NCI-H2171 treated with DMSO at 0.1 percent for 48 hours (cell line): ENCODE data around the gene JMJD1C.

Source experiments
- DNase-seq: peaks from one replicate; lab custom pipeline; 2025; lab: John Stamatoyannopoulos, UW

JMJD1C gene

GRCh38 chr10:63436225-63436624, 29.6 kb downstream of the JMJD1C start:
- no peak for DNase-seq

GRCh38 chr10:63434866-63435854, 30.6 kb downstream of the JMJD1C start:
- DNase-seq, result no peak

- no peak for DNase-seq
These were observed 33.6 kb downstream of the JMJD1C start for GRCh38 chr10:63431962-63432797.

DNA sequence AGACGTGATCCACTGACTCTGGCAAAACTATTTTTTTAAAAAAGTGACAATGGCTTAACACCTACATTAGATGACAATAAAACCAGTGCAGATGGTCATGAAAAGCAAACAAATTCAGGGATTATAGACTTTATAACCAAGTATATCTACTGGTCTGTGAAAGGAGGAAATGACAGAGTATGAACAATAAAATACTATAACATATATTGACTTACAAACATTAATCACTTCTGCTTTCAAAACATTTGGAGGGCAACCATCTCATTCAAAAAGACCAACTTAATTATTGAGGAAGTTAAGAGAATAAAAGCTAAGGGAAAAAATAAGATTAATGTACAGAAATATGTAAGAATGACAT, 34.8 kb downstream of the JMJD1C start:
- no peak for DNase-seq

DNA sequence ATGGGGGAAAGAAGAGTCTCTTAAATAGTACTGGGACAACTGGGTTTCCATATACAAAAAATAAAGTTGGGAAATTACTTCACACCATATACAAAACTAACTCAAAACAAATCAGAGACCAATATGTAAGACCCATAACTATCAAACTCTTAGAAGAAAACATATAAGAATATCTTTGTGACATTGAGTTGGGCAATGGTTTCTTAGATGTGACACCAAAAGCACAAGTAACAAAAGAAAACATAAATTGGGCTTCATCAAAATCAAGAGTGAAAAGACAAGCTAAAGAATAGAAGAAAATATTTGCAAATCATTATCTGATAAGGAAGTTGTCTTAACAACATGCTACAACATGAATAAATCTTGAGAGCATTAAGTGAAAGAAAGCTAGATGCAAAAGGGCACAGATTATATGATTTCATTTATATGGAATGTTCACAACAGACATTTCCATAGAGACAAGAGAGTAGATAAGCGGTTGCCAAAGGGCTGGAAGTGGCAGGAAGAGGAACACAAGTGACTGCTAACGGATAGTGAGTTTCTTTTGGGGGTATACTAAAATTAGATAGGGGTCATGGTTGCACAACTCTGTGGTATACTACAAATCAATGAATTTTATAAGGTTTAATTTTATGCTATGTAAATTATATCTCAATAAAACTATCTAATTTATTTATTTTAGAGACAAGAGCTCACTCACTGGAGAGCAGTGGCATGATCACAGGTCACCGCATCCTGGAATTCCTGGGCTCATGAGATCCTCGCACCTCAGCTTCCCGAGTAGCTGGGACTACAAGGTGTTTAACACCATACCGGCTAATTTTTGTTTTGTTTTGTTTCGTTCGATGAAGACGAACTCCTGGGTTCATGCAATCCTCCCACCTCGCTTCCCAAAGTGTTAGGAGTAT, 35.4 kb downstream of the JMJD1C start:
- no peak for DNase-seq

- no peak for DNase-seq
These were observed 36.5 kb downstream of the JMJD1C start for GRCh38 chr10:63429281-63429680.

- DNase-seq, result no peak
These were observed 38.8 kb downstream of the JMJD1C start for GRCh38 chr10:63427013-63427412.

- no peak for DNase-seq
These were observed 40.3 kb downstream of the JMJD1C start for GRCh38 chr10:63425512-63425911.

GRCh38 chr10:63424576-63424975, 41.2 kb downstream of the JMJD1C start:
- no peak for DNase-seq

DNA sequence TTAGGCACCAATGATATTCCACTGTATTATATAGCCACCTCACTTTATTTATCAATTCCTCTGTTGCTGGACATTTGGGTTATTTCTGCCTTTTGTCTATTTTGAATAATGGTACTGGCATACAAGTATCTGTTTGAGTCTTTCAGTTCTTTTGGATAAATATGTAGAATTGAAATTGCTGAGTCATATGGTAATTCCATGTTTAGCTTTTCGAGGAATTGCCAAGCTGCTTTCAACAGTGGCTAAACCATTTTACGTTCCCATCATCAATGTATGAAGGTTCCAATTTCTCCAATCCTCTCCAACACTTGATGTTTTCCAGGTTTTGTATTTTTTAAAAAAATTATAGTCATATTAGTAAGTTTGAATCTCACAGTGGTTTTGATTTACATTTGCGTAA, 42.3 kb downstream of the JMJD1C start:
- no peak for DNase-seq

DNA sequence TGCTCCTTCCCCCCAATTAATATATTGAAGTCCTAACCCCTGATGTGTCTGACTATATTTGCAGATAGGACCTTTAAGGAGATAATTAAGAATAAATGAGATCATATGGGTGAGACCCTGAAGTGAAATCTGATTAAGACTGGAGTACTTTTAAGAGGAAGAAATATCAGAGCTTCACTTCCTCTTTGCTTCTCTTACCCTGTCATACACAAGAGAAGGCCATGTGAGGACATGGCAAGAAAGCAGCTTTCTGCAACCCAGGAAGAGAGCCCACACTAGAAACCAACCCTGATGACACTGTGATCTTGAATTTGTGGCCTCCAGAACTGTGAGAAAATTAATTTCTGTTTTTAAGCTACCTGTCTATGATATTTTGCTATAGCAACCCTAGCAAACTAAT, 44.2 kb downstream of the JMJD1C start:
- no peak for DNase-seq

DNA sequence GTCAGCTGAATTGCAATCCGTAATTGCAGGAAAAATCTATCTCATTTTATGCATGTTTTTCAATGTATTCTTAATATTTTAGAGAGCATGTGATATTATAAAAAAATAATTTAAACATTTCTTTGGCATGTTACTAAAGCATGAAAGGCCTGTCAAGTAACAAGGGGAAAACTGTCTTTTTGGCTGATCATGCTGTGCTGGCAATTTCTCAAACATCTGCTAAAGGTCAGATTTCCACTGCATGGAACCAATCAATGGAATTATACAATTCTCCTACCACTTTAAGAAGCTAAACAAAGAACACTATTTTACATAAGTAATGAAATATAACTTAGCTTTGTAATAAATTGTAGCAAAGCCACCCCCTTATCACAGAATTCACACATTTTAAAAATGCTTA, 49.4 kb downstream of the JMJD1C start:
- peak; percentile 33 for DNase-seq

- DNase-seq, result no peak
These were observed 50.0 kb downstream of the JMJD1C start for GRCh38 chr10:63415640-63416244.

DNA sequence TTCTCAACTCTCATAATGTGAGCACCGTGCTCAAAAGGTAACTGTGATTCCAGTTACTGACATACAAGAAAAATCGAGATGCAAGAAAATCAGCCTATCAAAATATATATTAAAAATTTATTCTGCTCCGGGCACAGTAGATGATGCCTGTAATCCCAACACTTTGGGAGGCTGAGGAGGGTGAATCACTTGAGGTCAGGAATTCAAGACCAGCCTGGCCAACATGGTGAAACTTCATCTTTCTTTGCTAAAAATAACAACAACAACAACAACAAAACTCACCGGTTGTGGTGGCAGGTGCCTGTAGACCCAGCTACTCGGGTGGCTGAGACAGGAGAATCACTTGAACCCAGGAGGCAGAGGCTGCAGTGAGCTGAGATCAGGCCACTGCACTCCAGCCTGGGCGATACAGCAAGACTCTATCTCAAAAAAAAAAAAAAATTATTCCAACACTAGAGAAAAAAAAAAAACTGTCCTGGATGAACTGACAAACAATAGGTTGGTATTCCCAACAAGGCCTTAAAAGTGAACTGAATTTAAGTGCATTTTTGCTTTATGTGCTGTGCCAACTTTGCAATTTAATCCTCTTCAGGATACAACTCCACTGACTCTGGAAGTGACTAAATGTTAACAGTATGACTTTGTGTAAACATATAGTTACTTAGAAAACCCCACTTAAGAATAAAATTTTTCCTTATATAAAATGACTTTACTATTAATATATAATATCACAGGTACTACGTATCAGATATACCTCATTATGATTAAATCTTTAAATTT, 51.1 kb downstream of the JMJD1C start:
- no peak for DNase-seq

GRCh38 chr10:63413429-63413828, 52.3 kb downstream of the JMJD1C start:
- no peak for DNase-seq

DNA sequence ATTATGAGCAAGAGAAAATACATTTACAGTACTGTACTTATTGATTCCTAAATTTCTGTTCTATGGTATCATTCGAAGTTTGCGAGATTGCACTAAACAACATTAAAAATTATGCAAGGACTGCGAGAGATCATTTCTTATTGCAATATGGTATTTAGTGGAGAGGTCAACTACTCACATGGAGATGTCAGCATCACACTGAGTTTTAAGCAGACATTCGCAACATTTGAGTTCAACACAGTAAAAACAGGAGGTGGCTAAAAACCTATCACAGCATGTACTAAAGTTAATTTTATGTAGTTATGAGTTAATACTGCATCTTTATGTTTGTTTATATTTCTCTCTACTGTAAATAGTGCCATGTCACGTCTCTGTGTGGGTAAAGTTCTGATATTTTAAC, 53.5 kb downstream of the JMJD1C start:
- DNase-seq, result no peak

DNA sequence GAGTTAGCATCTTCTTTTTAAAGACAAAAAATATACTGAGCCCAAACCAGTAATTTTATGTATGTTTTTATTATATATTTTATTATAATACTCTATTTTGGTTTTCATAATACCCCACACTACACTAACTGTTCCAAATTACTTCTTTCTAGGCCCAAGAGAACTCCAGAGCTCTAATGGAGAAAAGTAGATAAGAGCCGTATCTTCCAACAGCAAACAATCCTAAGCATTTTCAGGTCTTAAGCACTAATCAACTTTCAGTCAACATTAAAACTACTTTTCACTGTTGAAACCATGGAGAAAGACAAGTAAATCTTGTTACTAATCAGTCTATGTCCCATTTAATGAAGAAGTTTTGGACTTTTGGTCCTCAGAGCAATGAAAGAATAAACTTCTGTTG, 55.1 kb downstream of the JMJD1C start:
- DNase-seq, result no peak

- DNase-seq, result no peak
These were observed 56.2 kb downstream of the JMJD1C start for GRCh38 chr10:63409465-63410027.

GRCh38 chr10:63407136-63407662, 58.6 kb downstream of the JMJD1C start:
- DNase-seq, result no peak

GRCh38 chr10:63396133-63396761, 69.5 kb downstream of the JMJD1C start:
- no peak for DNase-seq
